ENCODE data around the gene INAFM1. TPM values are rescaled to one million over a fixed set of nuclear protein-coding genes. Genes with fewer than 3 reads are reported as not detected.

The INAFM1 gene
- total and polyA plus RNA-seq, 9 of the 15 experiments (the other 6 are each of a cell fraction or from before 2014, with no cell fraction given), result 0.71 to 30.9 (median 3.1) TPM

DNA sequence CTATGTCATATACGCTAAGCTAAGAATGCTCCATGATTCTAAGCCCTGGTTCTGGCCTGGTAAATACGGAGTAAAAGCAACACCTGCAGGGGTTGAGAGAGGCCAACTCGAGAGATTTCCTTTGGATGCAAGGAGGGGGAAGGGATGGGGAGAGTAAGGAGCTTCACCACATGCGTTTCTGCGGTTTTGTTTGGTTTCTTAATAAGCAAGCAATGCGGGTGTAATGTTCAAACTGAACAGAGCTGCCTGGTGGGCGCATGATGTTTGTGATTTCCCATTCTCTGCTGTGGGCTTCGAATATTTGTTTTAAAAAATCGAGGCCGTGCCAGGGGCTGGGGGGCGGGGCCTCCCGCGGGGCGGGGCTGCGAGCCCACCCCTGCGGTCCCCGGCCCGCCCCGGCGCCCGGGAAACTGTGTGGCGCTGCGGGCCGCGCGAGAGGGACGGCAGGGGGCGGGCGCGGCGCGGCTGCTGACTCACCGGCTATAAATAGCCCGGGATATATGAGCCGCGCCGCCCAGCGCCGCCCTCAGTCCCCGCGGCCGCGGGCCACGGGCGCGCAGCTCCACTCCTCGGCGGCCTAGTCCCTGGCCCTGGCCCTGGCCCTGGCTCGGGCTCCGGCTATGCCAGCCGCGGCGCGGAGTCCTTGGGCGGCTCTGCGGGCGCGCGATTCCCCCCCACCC, 48.8 kb upstream of the INAFM1 start (continued):
- no peak for TF ChIP-seq CEBPG (CRISPR knock-in tag; IDR thresholded peaks at IDR 0.05)
- peak in 1 of 2 experiments; percentile 58; a peak in 2 of 4 replicates for TF ChIP-seq CEBPG (tag; conservative IDR thresholded peaks at IDR 0.05 in 1 of 2, IDR thresholded peaks at IDR 0.05 in 1 of 2)
- TF ChIP-seq MEF2A (IDR thresholded peaks at IDR 0.05; ENCODE audit: control insufficient read depth, low read depth, low read length), result peak; percentile 98
- no peak for TF ChIP-seq TAL1 (IDR thresholded peaks at IDR 0.05)
- TF ChIP-seq FOSL1 (tag; conservative IDR thresholded peaks at IDR 0.05), result peak; percentile 96
- TF ChIP-seq, protein P1, sequence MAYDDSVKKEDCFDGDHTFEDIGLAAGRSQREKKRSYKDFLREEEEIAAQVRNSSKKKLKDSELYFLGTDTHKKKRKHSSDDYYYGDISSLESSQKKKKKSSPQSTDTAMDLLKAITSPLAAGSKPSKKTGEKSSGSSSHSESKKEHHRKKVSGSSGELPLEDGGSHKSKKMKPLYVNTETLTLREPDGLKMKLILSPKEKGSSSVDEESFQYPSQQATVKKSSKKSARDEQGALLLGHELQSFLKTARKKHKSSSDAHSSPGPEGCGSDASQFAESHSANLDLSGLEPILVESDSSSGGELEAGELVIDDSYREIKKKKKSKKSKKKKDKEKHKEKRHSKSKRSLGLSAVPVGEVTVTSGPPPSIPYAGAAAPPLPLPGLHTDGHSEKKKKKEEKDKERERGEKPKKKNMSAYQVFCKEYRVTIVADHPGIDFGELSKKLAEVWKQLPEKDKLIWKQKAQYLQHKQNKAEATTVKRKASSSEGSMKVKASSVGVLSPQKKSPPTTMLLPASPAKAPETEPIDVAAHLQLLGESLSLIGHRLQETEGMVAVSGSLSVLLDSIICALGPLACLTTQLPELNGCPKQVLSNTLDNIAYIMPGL (CRISPR knock-in tag; IDR thresholded peaks at IDR 0.05), result no peak; the same call in 1 of the 2 replicates
- TF ChIP-seq ZBTB34 (CRISPR knock-in tag; IDR thresholded peaks at IDR 0.05), result 0 out of 2 replicates have a peak, but pooled peaks have one; percentile 32
- no peak for TF ChIP-seq HIVEP1 (CRISPR knock-in tag; IDR thresholded peaks at IDR 0.05)
- TF ChIP-seq KDM5B (IDR thresholded peaks at IDR 0.05; ENCODE audit: insufficient replicate concordance, low read depth, low read length), result peak; percentile 95
- TF ChIP-seq KDM2B (CRISPR knock-in tag; IDR thresholded peaks at IDR 0.05), result peak; percentile 88; the same call in 1 of the 2 replicates
- no peak for TF ChIP-seq ZNF785 (CRISPR knock-in tag; IDR thresholded peaks at IDR 0.05)
- TF ChIP-seq BCL6 (CRISPR knock-in tag; IDR thresholded peaks at IDR 0.05), result 0 out of 2 replicates have a peak, but pooled peaks have one; percentile 29
- TF ChIP-seq JUN (IDR thresholded peaks at IDR 0.05; ENCODE audit: borderline replicate concordance, low read depth, low read length), result peak; percentile 92
- peak; percentile 77; the same call in 1 of the 2 replicates for TF ChIP-seq JUN (CRISPR knock-in tag; IDR thresholded peaks at IDR 0.05; ENCODE audit: borderline replicate concordance)
- TF ChIP-seq POLR2A (conservative IDR thresholded peaks at IDR 0.05), result peak; percentile 96; the same call in 1 of the 2 replicates
- TF ChIP-seq ZNF436 (CRISPR knock-in tag; IDR thresholded peaks at IDR 0.05), result 0 out of 2 replicates have a peak, but pooled peaks have one; percentile 54
- TF ChIP-seq TEAD2 (tag; IDR thresholded peaks at IDR 0.05), result no peak
- no peak for TF ChIP-seq SRF (CRISPR knock-in tag; IDR thresholded peaks at IDR 0.05)
- TF ChIP-seq SMAD2 (IDR thresholded peaks at IDR 0.05; ENCODE audit: low read depth, low read length), result no peak
- TF ChIP-seq POLR2H (tag; IDR thresholded peaks at IDR 0.05; ENCODE audit: low read depth), result peak; percentile 98
- 0 out of 2 replicates have a peak, but pooled peaks have one; percentile 14 for TF ChIP-seq DEAF1 (CRISPR knock-in tag; IDR thresholded peaks at IDR 0.05)
- TF ChIP-seq KLF1 (tag; IDR thresholded peaks at IDR 0.05), result no peak
- no peak for TF ChIP-seq HINFP (tag; conservative IDR thresholded peaks at IDR 0.05; ENCODE audit: low read depth)

Measured in K562 (cell line).